ENCODE measurements around the gene GGA3.
A peak's percentile ranks its signal among the peaks of the same experiment; 100 is the strongest.
"Not testable (repeated sequence)": the region's sequence is repeated elsewhere in the genome, so short reads cannot be mapped to it uniquely, and the experiment has no call there.

GGA3 gene

GRCh38 chr17:75267411-75268232, 6.2 kb upstream of the GGA3 start:
- H3K27ac Mint-ChIP-seq, result peak overlapping the region in 1 of 2 donors; percentile 65
- no peaks in the 10 kb centered on the region for H3K9me3 Mint-ChIP-seq
- DNase-seq (no peak), ATAC-seq (replicated peaks) (no peak)
- no peaks in the 10 kb centered on the region for H3K27me3 Mint-ChIP-seq
- peaks cover 32% of the 10 kb centered on the region for H3K36me3 Mint-ChIP-seq (ENCODE audit: insufficient read depth)
- peaks cover 14 to 18% of the 10 kb centered on the region in 2 donors for H3K4me1 Mint-ChIP-seq (ENCODE audit: low read depth in 2 of 2)
- no peak overlapping the region for H3K4me3 Mint-ChIP-seq

GRCh38 chr17:75267153-75267410, 5.7 kb upstream of the GGA3 start:
- no peaks in the 10 kb centered on the region for H3K27me3 Mint-ChIP-seq
- no peak for ATAC-seq (replicated peaks)
- peaks cover 32% of the 10 kb centered on the region for H3K36me3 Mint-ChIP-seq (ENCODE audit: insufficient read depth)

GRCh38 chr17:75266316-75267152, 5.1 kb upstream of the GGA3 start:
- H3K36me3 Mint-ChIP-seq (ENCODE audit: insufficient read depth), result peaks cover 38% of the 10 kb centered on the region
- no peak overlapping the region for H3K27ac Mint-ChIP-seq
- no peak overlapping the region for H3K4me3 Mint-ChIP-seq

More at GRCh38 chr17:75267153-75267410, 5.7 kb upstream of the GGA3 start:
- no peak for DNase-seq
- peaks cover 16 to 18% of the 10 kb centered on the region in 2 donors for H3K4me1 Mint-ChIP-seq (ENCODE audit: low read depth in 2 of 2)
- no peak overlapping the region for H3K4me3 Mint-ChIP-seq
- H3K9me3 Mint-ChIP-seq, result no peaks in the 10 kb centered on the region
- H3K27ac Mint-ChIP-seq, result peak overlapping the region in 1 of 2 donors; percentile 65

GRCh38 chr17:75265614-75266315, 4.4 kb upstream of the GGA3 start:
- no peak overlapping the region for H3K27ac Mint-ChIP-seq
- H3K4me3 Mint-ChIP-seq, result no peak overlapping the region

More at GRCh38 chr17:75266316-75267152, 5.1 kb upstream of the GGA3 start:
- H3K27me3 Mint-ChIP-seq, result no peaks in the 10 kb centered on the region
- peaks cover 17 to 22% of the 10 kb centered on the region in 2 donors for H3K4me1 Mint-ChIP-seq (ENCODE audit: low read depth in 2 of 2)
- no peaks in the 10 kb centered on the region for H3K9me3 Mint-ChIP-seq
- ATAC-seq (replicated peaks), result no peak
- DNase-seq, result no peak

GRCh38 chr17:75263055-75263454, 1.6 kb upstream of the GGA3 start:
- H3K4me1 Mint-ChIP-seq (ENCODE audit: low read depth in 2 of 2), result peaks cover 30 to 40% of the 10 kb centered on the region in 2 donors
- peaks cover 44% of the 10 kb centered on the region for H3K36me3 Mint-ChIP-seq (ENCODE audit: insufficient read depth)
- no peaks in the 10 kb centered on the region for H3K27me3 Mint-ChIP-seq
- peak overlapping the region; percentile 93 to 94 for H3K4me3 Mint-ChIP-seq
- DNase-seq (no peak), ATAC-seq (replicated peaks) (no peak)
- no peaks in the 10 kb centered on the region for H3K9me3 Mint-ChIP-seq
- H3K27ac Mint-ChIP-seq, result peak overlapping the region; percentile 38 to 100

More at GRCh38 chr17:75265614-75266315, 4.4 kb upstream of the GGA3 start:
- H3K9me3 Mint-ChIP-seq, result no peaks in the 10 kb centered on the region
- ATAC-seq (replicated peaks), result no peak
- no peak for DNase-seq
- H3K36me3 Mint-ChIP-seq (ENCODE audit: insufficient read depth), result peaks cover 46% of the 10 kb centered on the region
- no peaks in the 10 kb centered on the region for H3K27me3 Mint-ChIP-seq
- H3K4me1 Mint-ChIP-seq (ENCODE audit: low read depth in 2 of 2), result peaks cover 23 to 26% of the 10 kb centered on the region in 2 donors

- no peaks in the 10 kb centered on the region for H3K9me3 Mint-ChIP-seq
- H3K27ac Mint-ChIP-seq, result peak overlapping the region; percentile 100
- H3K4me3 Mint-ChIP-seq, result peak overlapping the region; percentile 93 to 94
- H3K4me1 Mint-ChIP-seq (ENCODE audit: low read depth in 2 of 2), result peaks cover 38 to 44% of the 10 kb centered on the region in 2 donors
- no peaks in the 10 kb centered on the region for H3K27me3 Mint-ChIP-seq
- DNase-seq (no peak), ATAC-seq (replicated peaks) (no peak)
- H3K36me3 Mint-ChIP-seq (ENCODE audit: insufficient read depth), result peaks cover 44% of the 10 kb centered on the region
Observed at GRCh38 chr17:75262112-75262606, 753 bp upstream of the GGA3 start.

- H3K36me3 Mint-ChIP-seq (ENCODE audit: insufficient read depth), result peaks cover 35% of the 10 kb centered on the region
- ATAC-seq (replicated peaks) (peak; percentile 37), DNase-seq (no peak)
- peak overlapping the region; percentile 93 to 94 for H3K4me3 Mint-ChIP-seq
- peaks cover 46 to 58% of the 10 kb centered on the region in 2 donors for H3K4me1 Mint-ChIP-seq (ENCODE audit: low read depth in 2 of 2)
- no peaks in the 10 kb centered on the region for H3K27me3 Mint-ChIP-seq
- H3K9me3 Mint-ChIP-seq, result no peaks in the 10 kb centered on the region
- peak overlapping the region; percentile 100 for H3K27ac Mint-ChIP-seq
Observed at GRCh38 chr17:75260641-75261335, 618 bp downstream of the GGA3 start.

- not testable (repeated sequence) for H3K27ac Mint-ChIP-seq, DNase-seq
Observed at GRCh38 chr17:75257228-75257627, 4.2 kb downstream of the GGA3 start.

GRCh38 chr17:75255954-75256698, 5.3 kb downstream of the GGA3 start:
- H3K9me3 Mint-ChIP-seq; H3K4me3 Mint-ChIP-seq; ATAC-seq (replicated peaks); DNase-seq; H3K36me3 Mint-ChIP-seq (ENCODE audit: insufficient read depth); H3K27me3 Mint-ChIP-seq: not testable (repeated sequence)
- peak overlapping the region in 1 of 2 donors; percentile 24 for H3K27ac Mint-ChIP-seq
- peaks cover 67 to 79% of the 10 kb centered on the region in 2 donors for H3K4me1 Mint-ChIP-seq (ENCODE audit: low read depth in 2 of 2)

More at GRCh38 chr17:75257228-75257627, 4.2 kb downstream of the GGA3 start:
- H3K4me3 Mint-ChIP-seq; H3K27me3 Mint-ChIP-seq; H3K9me3 Mint-ChIP-seq; ATAC-seq (replicated peaks): not testable (repeated sequence)
- Mint-ChIP-seq H3K36me3 (ENCODE audit: insufficient read depth) (peaks cover 17% of the 10 kb centered on the region), H3K4me1 (ENCODE audit: low read depth in 2 of 2) (peaks cover 69 to 78% of the 10 kb centered on the region in 2 donors)

- Mint-ChIP-seq H3K36me3 (ENCODE audit: insufficient read depth) (peaks cover 9% of the 10 kb centered on the region), H3K4me3 (no peak overlapping the region)
Observed at GRCh38 chr17:75252039-75252816, 9.2 kb downstream of the GGA3 start.

GRCh38 chr17:75250009-75250471, 11.4 kb downstream of the GGA3 start:
- Mint-ChIP-seq H3K4me3 (peak overlapping the region; percentile 66 to 79), H3K36me3 (ENCODE audit: insufficient read depth) (peaks cover 21% of the 10 kb centered on the region), H3K4me1 (ENCODE audit: low read depth in 2 of 2) (peaks cover 43 to 53% of the 10 kb centered on the region in 2 donors), H3K27me3 (no peaks in the 10 kb centered on the region), H3K27ac (peak overlapping the region; percentile 88 to 91), H3K9me3 (no peaks in the 10 kb centered on the region)
- ATAC-seq (replicated peaks) (peak; percentile 92), DNase-seq (peak in 2 of 3 experiments; percentile 25)

More at GRCh38 chr17:75252039-75252816, 9.2 kb downstream of the GGA3 start:
- no peak for DNase-seq
- ATAC-seq (replicated peaks), result no peak
- no peaks in the 10 kb centered on the region for H3K9me3 Mint-ChIP-seq
- H3K27me3 Mint-ChIP-seq, result no peaks in the 10 kb centered on the region
- peaks cover 54 to 69% of the 10 kb centered on the region in 2 donors for H3K4me1 Mint-ChIP-seq (ENCODE audit: low read depth in 2 of 2)
- H3K27ac Mint-ChIP-seq, result peak overlapping the region; percentile 57 to 90

Measured in effector memory CD8-positive, alpha-beta T cell (primary cell).